ENCODE measurements around the gene NFKBIA.

The NFKBIA gene

GRCh38 chr14:35406090-35406489 lies 1.5 kb upstream of the NFKBIA start:
- Histone ChIP-seq H3K27me3 (ENCODE audit: control insufficient read depth, insufficient read depth, low read length) (no peaks in the 10 kb centered on the region), H3K4me3 (ENCODE audit: low read depth, low read length) (no peak overlapping the region), H3K79me2 (peaks cover 15% of the 10 kb centered on the region), H3K36me3 (ENCODE audit: control insufficient read depth, insufficient read depth, low read length) (no peaks in the 10 kb centered on the region), H3K9me3 (ENCODE audit: control insufficient read depth, low read length) (no peaks in the 10 kb centered on the region), H3K4me2 (ENCODE audit: low read length) (no peak overlapping the region), H3K9ac (no peak overlapping the region), H3K4me1 (peaks cover 32% of the 10 kb centered on the region), H2AFZ (no peak overlapping the region), H3K27ac (peak overlapping the region; percentile 100)
- no peak for TF ChIP-seq CTCF (IDR thresholded peaks at IDR 0.05)

- TF ChIP-seq CTCF (IDR thresholded peaks at IDR 0.05) = no peak
- peak overlapping the region; percentile 91 for H3K4me2 ChIP-seq (ENCODE audit: low read length)
Observed at GRCh38 chr14:35405304-35405996, 901 bp upstream of the NFKBIA start.

GRCh38 chr14:35403603-35404448 lies 723 bp downstream of the NFKBIA start:
- H3K4me1 ChIP-seq = peaks cover 38% of the 10 kb centered on the region
- H2AFZ ChIP-seq = peak overlapping the region; percentile 80
- peak overlapping the region; percentile 100 for H3K9ac ChIP-seq
- H3K27ac ChIP-seq = peak overlapping the region; percentile 100
- peak; percentile 9 for TF ChIP-seq CTCF (IDR thresholded peaks at IDR 0.05)
- H3K4me3 ChIP-seq (ENCODE audit: low read depth, low read length) = peak overlapping the region; percentile 82
- H3K27me3 ChIP-seq (ENCODE audit: control insufficient read depth, insufficient read depth, low read length) = no peaks in the 10 kb centered on the region
- no peaks in the 10 kb centered on the region for H3K36me3 ChIP-seq (ENCODE audit: control insufficient read depth, insufficient read depth, low read length)
- no peaks in the 10 kb centered on the region for H3K9me3 ChIP-seq (ENCODE audit: control insufficient read depth, low read length)
- peaks cover 15% of the 10 kb centered on the region for H3K79me2 ChIP-seq
- H3K4me2 ChIP-seq (ENCODE audit: low read length) = peak overlapping the region; percentile 91

More at GRCh38 chr14:35405304-35405996, 901 bp upstream of the NFKBIA start:
- H3K36me3 ChIP-seq (ENCODE audit: control insufficient read depth, insufficient read depth, low read length) = no peaks in the 10 kb centered on the region
- H3K27ac ChIP-seq = peak overlapping the region; percentile 100
- H3K4me3 ChIP-seq (ENCODE audit: low read depth, low read length) = peak overlapping the region; percentile 82
- H3K79me2 ChIP-seq = peaks cover 15% of the 10 kb centered on the region
- H3K9ac ChIP-seq = no peak overlapping the region
- H3K4me1 ChIP-seq = peaks cover 38% of the 10 kb centered on the region
- peak overlapping the region; percentile 80 for H2AFZ ChIP-seq
- no peaks in the 10 kb centered on the region for H3K9me3 ChIP-seq (ENCODE audit: control insufficient read depth, low read length)
- no peaks in the 10 kb centered on the region for H3K27me3 ChIP-seq (ENCODE audit: control insufficient read depth, insufficient read depth, low read length)

- no peaks in the 10 kb centered on the region for H3K9me3 ChIP-seq (ENCODE audit: control insufficient read depth, low read length)
- peaks cover 43% of the 10 kb centered on the region for H3K4me1 ChIP-seq
- no peak for TF ChIP-seq CTCF (IDR thresholded peaks at IDR 0.05)
- H3K27me3 ChIP-seq (ENCODE audit: control insufficient read depth, insufficient read depth, low read length) = no peaks in the 10 kb centered on the region
- H3K4me2 ChIP-seq (ENCODE audit: low read length) = peak overlapping the region; percentile 88
- H3K36me3 ChIP-seq (ENCODE audit: control insufficient read depth, insufficient read depth, low read length) = no peaks in the 10 kb centered on the region
- H2AFZ ChIP-seq = no peak overlapping the region
- peak overlapping the region; percentile 49 for H3K9ac ChIP-seq
- peak overlapping the region; percentile 54 for H3K4me3 ChIP-seq (ENCODE audit: low read depth, low read length)
- peaks cover 15% of the 10 kb centered on the region for H3K79me2 ChIP-seq
- H3K27ac ChIP-seq = peak overlapping the region; percentile 100
Observed at GRCh38 chr14:35403114-35403602, 1.4 kb downstream of the NFKBIA start.
